Ascending aorta (tissue), 2 donors: ENCODE results near the gene C10orf67. TPM values are rescaled to one million over a fixed set of nuclear protein-coding genes. Genes with fewer than 3 reads are reported as not detected.

Experiments
- DNase-seq, 2 donors: peaks; one replicate each; pipeline ENCODE4 v3.0.0-alpha.2; 2019; ENCODE audit warnings: low spot score in 2 of 2
- H3K27ac ChIP-seq, 2 donors: fragments of 200-600 bp; sonication (generic); one replicate each; pipeline ENCODE4 v1.5.1; 2016 to 2017; ENCODE audit warnings: mild to moderate bottlenecking in 1 of 2
- H3K27me3 ChIP-seq: fragments of 200-600 bp; sonication (generic); one replicate; pipeline ENCODE4 v1.5.1; 2017
- H3K36me3 ChIP-seq, 2 donors: fragments of 200-600 bp; sonication (generic); one replicate each; pipeline ENCODE4 v1.5.1; 2016
- H3K4me1 ChIP-seq, 2 donors: fragments of 200-600 bp; sonication (generic); one replicate each; pipeline ENCODE4 v1.5.1; 2016 to 2017; ENCODE audit warnings: mild to moderate bottlenecking in 1 of 2
- H3K4me3 ChIP-seq, 2 donors: fragments of 200-600 bp; sonication (generic); one replicate each; pipeline ENCODE4 v1.5.1; 2016 to 2017; ENCODE audit warnings: mild to moderate bottlenecking in 1 of 2
- H3K9me3 ChIP-seq, 2 donors: fragments of 200-600 bp; sonication (generic); one replicate each; pipeline ENCODE4 v1.5.1; 2016
- intact Hi-C: fragments of 100-400 bp; cut with DNase I; formaldehyde crosslinking; loops from one replicate; pipeline ENCODE4 v1.15.1; 2023
- total RNA-seq: library from RNA; depleted of rRNA; stranded (reverse); fragments of >200 nt; gene quantifications from one replicate; pipeline ENCODE4 v1.1.0, GENCODE V29; 2016
- TF ChIP-seq, protein P1 (sequence below), 3 experiments: fragments of 200-600 bp in 2 of 3; fragments of 450-650 bp in 1 of 3; sonication (generic) in 2 of 3; IDR thresholded peaks; one replicate each; pipeline ENCODE4 v1.5.1; 2016 to 2019; ENCODE audit warnings: antibody characterized with exemption in 3 of 3, mild to moderate bottlenecking in 1 of 3, moderate library complexity in 1 of 3

C10orf67 gene
- total RNA-seq, 1 donor from 2014 or later: not detected

DNA sequence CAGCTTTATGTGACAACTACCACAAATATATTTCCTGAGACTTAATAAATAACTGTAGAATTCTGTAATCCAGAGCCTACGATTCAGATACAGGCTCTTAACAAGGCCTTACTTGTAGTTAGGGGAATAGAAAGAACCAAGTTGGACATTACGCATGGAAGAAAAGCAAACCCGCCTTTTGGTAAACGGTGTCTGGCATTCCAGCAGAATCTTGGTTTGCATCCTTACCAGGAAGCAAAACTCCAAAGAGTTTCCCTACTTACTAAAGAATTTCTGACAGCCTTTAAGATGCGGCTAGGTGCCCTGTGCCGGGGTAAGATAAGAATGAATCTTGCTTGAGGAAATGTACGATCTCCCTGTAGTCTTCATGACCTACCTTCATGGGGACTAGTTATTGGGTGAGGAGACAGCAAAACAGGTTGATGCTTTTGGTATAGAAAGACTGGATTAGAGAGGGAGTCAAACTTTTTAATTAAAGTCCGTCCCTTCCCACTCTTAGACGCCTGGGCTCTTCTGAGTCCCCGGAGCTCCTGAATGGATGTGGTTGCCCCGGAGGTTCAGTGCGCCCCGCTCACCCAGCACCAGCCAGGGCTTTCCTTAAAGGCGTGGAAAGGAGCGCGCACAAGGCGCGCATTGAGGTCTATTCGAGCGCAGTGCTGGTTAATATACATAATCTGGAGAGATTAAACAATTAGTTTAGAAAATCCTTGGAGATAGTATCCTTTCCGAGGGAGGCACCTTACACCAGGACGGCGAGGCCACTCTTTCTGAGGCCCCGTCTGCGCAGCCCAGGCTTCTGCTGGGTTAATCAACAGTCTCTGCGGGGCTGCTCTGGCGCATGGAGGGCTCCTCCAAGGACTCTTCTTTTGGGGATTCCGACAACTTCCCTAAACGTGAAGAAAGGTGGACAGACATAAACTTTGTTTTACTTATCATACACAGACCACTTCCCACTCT, 140.9 kb downstream of the C10orf67 start:
- DNase-seq: no peak
- no peaks in the 10 kb centered on the region for H3K27me3 ChIP-seq
- TF ChIP-seq, protein P1, sequence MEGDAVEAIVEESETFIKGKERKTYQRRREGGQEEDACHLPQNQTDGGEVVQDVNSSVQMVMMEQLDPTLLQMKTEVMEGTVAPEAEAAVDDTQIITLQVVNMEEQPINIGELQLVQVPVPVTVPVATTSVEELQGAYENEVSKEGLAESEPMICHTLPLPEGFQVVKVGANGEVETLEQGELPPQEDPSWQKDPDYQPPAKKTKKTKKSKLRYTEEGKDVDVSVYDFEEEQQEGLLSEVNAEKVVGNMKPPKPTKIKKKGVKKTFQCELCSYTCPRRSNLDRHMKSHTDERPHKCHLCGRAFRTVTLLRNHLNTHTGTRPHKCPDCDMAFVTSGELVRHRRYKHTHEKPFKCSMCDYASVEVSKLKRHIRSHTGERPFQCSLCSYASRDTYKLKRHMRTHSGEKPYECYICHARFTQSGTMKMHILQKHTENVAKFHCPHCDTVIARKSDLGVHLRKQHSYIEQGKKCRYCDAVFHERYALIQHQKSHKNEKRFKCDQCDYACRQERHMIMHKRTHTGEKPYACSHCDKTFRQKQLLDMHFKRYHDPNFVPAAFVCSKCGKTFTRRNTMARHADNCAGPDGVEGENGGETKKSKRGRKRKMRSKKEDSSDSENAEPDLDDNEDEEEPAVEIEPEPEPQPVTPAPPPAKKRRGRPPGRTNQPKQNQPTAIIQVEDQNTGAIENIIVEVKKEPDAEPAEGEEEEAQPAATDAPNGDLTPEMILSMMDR (IDR thresholded peaks at IDR 0.05): no peak
- no peak overlapping the region for H3K27ac ChIP-seq
- H3K4me3 ChIP-seq: no peak overlapping the region
- H3K36me3 ChIP-seq: no peaks in the 10 kb centered on the region
- no peaks in the 10 kb centered on the region for H3K9me3 ChIP-seq
- no peaks in the 10 kb centered on the region for H3K4me1 ChIP-seq
- intact Hi-C loops: no loop called here

DNA sequence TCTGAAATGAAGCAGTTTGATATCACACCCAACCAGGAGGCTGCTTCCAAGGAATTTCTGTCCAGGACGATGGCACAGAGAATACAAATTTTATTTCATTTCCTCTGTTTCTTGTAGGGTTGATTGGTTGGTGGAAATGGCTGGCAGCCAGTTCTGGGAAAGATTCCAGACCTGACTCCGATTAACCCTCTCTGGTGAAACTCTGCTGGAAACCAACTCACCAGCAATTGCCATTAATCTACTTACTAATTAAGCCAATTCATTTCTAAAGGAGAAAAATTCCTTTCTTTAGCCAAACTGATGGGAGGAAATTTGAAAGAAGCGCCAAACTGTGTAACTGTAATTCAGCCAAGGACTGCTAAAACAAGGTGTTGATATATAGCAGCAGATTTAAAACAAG, 141.8 kb downstream of the C10orf67 start:
- DNase-seq: no peak
- Histone ChIP-seq H3K9me3 (no peaks in the 10 kb centered on the region), H3K36me3 (no peaks in the 10 kb centered on the region), H3K4me1 (no peaks in the 10 kb centered on the region), H3K27ac (no peak overlapping the region), H3K27me3 (no peaks in the 10 kb centered on the region), H3K4me3 (no peak overlapping the region)
- intact Hi-C loops: no loop called here
- TF ChIP-seq, protein P1 (IDR thresholded peaks at IDR 0.05): no peak

DNA sequence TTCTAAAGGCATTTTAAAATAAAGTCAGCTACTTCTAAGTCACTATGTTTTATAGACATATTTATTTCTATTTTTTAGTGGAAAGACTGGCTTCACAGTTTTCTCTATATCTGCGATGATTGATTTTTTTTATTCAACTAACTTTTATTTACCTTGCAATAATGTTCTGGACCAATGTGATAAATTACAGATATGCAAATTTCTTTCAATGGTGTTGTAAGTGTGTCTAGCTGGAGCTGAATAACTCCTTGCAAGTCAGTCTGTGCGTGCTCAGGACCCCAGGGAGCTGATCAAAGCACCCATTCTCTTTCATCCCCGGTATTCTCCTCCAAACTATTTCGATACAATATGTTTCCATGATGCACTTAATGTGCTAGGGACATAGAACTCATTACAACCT, 142.8 kb downstream of the C10orf67 start:
- no peak for DNase-seq
- TF ChIP-seq, protein P1 (IDR thresholded peaks at IDR 0.05): no peak
- intact Hi-C loops: no loop called here
- H3K27ac ChIP-seq: no peak overlapping the region
- no peak overlapping the region for H3K4me3 ChIP-seq
- H3K9me3 ChIP-seq: no peaks in the 10 kb centered on the region
- H3K4me1 ChIP-seq: no peaks in the 10 kb centered on the region
- H3K27me3 ChIP-seq: no peaks in the 10 kb centered on the region
- no peaks in the 10 kb centered on the region for H3K36me3 ChIP-seq

DNA sequence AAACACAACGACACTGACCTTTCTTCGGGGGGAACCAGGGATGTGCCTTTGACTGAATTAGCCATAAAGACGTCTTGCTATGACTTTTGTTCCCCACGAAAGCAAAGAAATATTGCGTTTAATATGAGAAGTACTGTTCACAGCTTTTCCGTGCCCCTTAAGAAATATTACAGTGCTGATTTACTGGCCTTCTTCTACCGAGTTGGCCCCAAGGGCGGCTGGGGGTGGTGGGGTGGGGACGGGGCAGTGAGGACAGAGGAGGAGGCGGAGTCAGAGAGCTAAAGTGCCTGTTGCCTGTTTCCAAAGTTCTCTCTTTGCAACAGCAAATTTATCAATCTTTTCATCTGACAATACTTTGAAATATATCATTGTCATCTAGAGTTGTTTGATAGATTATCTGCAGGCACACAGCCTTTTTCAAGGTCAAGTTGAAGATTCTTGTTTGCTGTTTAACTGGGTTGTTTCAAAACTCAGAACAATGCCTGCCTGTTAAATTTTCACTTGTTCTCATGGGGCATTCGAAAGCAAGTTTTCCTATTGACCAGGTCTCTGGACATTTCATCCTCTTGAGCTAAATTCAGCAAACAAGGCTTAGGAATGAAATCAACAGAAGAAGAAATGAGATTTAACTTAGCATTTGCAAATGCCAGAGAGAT, 143.5 kb downstream of the C10orf67 start:
- intact Hi-C loops: no loop called here
- TF ChIP-seq, protein P1 (IDR thresholded peaks at IDR 0.05): no peak
- no peaks in the 10 kb centered on the region for H3K4me1 ChIP-seq
- H3K36me3 ChIP-seq: no peaks in the 10 kb centered on the region
- no peak for DNase-seq
- H3K27me3 ChIP-seq: no peaks in the 10 kb centered on the region
- no peak overlapping the region for H3K27ac ChIP-seq
- H3K4me3 ChIP-seq: no peak overlapping the region
- no peaks in the 10 kb centered on the region for H3K9me3 ChIP-seq

DNA sequence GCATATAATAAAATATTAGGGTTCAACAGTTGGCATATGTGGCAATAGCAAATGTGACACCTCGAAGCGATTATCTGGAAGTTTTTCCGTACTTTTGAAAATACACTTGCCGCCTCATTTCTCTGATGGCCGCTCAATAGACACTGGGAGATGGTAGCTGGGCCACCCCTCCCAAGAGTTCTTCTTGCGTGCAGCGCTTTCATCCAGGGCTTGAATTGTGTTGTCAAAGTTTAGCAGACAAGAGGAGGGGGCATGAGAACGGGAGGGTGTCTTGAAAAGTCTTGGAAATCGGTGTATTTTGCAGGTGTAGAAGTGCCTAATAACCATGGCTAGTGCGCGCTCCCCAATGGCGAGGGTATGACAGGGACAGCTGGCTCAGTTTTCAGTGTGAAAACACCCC, 144.0 kb downstream of the C10orf67 start:
- DNase-seq: no peak

More for the DNA sequence above, 144.0 kb downstream of the C10orf67 start:
- no peak overlapping the region for H3K4me3 ChIP-seq
- H3K36me3 ChIP-seq: no peaks in the 10 kb centered on the region
- intact Hi-C loops: no loop called here
- no peaks in the 10 kb centered on the region for H3K9me3 ChIP-seq
- H3K27ac ChIP-seq: no peak overlapping the region
- no peaks in the 10 kb centered on the region for H3K4me1 ChIP-seq
- TF ChIP-seq, protein P1 (IDR thresholded peaks at IDR 0.05): no peak
- H3K27me3 ChIP-seq: no peaks in the 10 kb centered on the region
